OCI-LY3 (cell line): ENCODE results near the gene RBCK1.

Source experiments
- CTCF ChIP-seq: fragments of 200-600, 300-600 bp; sonication (generic); IDR thresholded peaks from 2 replicates; pipeline ENCODE4 v1.5.1; 2014; ENCODE audit warnings: antibody characterized with exemption, low read length, low read depth
- EZH2phosphoT487 ChIP-seq: fragments of 200-600 bp; shearing (Covaris generic); IDR thresholded peaks from 2 replicates; pipeline ENCODE4 v1.6.1; 2018; ENCODE audit warnings: antibody characterized with exemption, mixed run types, low read depth

- TF ChIP-seq CTCF (no peak), EZH2phosphoT487 (no peak)
Observed at GRCh38 chr20:391041-391711, 16.9 kb upstream of the RBCK1 start.
